Osteoblast (primary cell): ENCODE measurements around the gene DDC. TPM values are rescaled to one million over a fixed set of nuclear protein-coding genes. Genes with fewer than 3 reads are reported as not detected.

ENCODE experiments used
- DNase-seq: peaks from one replicate; pipeline ENCODE4 v3.0.0; 2011; ENCODE audit warnings: low spot score, mixed read lengths; ENCODE audit not compliant: insufficient read length; ENCODE audit errors: missing footprints
- H2AFZ ChIP-seq: 2 replicates; pipeline ENCODE4 v1.6.0; 2011; ENCODE audit warnings: mild to moderate bottlenecking, low read length
- H3K27ac ChIP-seq: 2 replicates; pipeline ENCODE4 v1.5.1; 2011; ENCODE audit warnings: mild to moderate bottlenecking, low read depth, low read length, moderate library complexity
- H3K27me3 ChIP-seq: 2 replicates; pipeline ENCODE4 v1.6.0; 2012; ENCODE audit warnings: mild to moderate bottlenecking, control low read depth, inconsistent platforms, low read length, moderate library complexity; ENCODE audit not compliant: insufficient read depth
- H3K36me3 ChIP-seq: 2 replicates; pipeline ENCODE4 v1.5.1; 2011; ENCODE audit warnings: mild to moderate bottlenecking, low read length, control low read depth, moderate library complexity; ENCODE audit not compliant: insufficient read depth
- H3K4me1 ChIP-seq: 2 replicates; pipeline ENCODE4 v1.5.1; 2011; ENCODE audit warnings: mild to moderate bottlenecking, low read length, control low read depth, moderate library complexity; ENCODE audit not compliant: insufficient read depth
- H3K4me2 ChIP-seq: 2 replicates; pipeline ENCODE4 v1.6.0; 2011; ENCODE audit warnings: mild to moderate bottlenecking, low read length; ENCODE audit not compliant: insufficient read depth
- H3K4me3 ChIP-seq: fragments of 200-600 bp; sonication (generic); 3 replicates; pipeline ENCODE4 v1.5.1; 2012; ENCODE audit warnings: mild to moderate bottlenecking, low read length, inconsistent platforms; ENCODE audit not compliant: insufficient read depth
- H3K79me2 ChIP-seq: 2 replicates; pipeline ENCODE4 v1.6.0; 2012; ENCODE audit warnings: mild to moderate bottlenecking, low read length, control low read depth, inconsistent platforms; ENCODE audit not compliant: insufficient read depth
- H3K9me3 ChIP-seq: 2 replicates; pipeline ENCODE4 v1.5.1; 2011; ENCODE audit warnings: low read depth, low read length, control low read depth
- H4K20me1 ChIP-seq: 2 replicates; pipeline ENCODE4 v1.6.0; 2012; ENCODE audit warnings: mild to moderate bottlenecking, low read length, control low read depth; ENCODE audit not compliant: insufficient read depth
- total RNA-seq: library from RNA; depleted of rRNA; stranded (reverse); fragments of >200 nt; gene quantifications from 2 replicates; pipeline ENCODE4 v1.2.3, GENCODE V29; 2012
- TF ChIP-seq, protein P1 (sequence below): IDR thresholded peaks from 2 replicates; pipeline ENCODE4 v1.5.1; 2011; ENCODE audit warnings: mild to moderate bottlenecking, low read depth, low read length, moderate library complexity; ENCODE audit errors: extremely low read depth

The DDC gene
- total RNA-seq, 1 donor: not detected

DNA sequence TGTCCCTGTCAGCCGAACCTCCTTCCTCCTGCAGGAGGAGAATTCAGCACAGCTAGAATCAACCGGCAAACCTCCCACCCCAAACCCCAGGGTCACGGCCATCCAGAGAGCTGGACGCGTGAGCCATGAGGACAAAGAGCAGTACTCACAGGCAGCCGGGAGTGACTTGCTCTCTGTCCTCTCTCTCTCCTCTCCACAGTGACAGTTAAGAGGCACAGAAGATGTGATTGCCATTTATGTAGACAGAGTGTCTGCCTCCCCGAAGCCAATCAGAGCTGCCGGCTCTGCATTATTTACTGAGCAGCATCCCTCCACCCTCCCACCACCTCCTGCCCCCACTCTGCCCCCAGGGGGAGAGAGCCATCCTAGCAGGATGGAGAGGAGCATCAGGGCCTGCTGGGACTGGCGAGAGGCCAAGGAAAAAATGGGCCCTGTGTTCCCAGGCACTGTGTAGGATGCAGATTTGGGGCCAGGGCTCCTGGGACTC lies 4.3 kb downstream of the DDC start:
- Histone ChIP-seq H3K4me1 (no peaks in the 10 kb centered on the region), H3K27ac (no peak overlapping the region), H3K79me2 (no peaks in the 10 kb centered on the region), H3K4me3 (no peak overlapping the region), H2AFZ (no peak overlapping the region), H3K36me3 (no peaks in the 10 kb centered on the region), H3K27me3 (peaks cover 37% of the 10 kb centered on the region), H4K20me1 (no peaks in the 10 kb centered on the region), H3K9me3 (no peaks in the 10 kb centered on the region), H3K4me2 (no peak overlapping the region)
- DNase-seq: no peak
- TF ChIP-seq, protein P1, sequence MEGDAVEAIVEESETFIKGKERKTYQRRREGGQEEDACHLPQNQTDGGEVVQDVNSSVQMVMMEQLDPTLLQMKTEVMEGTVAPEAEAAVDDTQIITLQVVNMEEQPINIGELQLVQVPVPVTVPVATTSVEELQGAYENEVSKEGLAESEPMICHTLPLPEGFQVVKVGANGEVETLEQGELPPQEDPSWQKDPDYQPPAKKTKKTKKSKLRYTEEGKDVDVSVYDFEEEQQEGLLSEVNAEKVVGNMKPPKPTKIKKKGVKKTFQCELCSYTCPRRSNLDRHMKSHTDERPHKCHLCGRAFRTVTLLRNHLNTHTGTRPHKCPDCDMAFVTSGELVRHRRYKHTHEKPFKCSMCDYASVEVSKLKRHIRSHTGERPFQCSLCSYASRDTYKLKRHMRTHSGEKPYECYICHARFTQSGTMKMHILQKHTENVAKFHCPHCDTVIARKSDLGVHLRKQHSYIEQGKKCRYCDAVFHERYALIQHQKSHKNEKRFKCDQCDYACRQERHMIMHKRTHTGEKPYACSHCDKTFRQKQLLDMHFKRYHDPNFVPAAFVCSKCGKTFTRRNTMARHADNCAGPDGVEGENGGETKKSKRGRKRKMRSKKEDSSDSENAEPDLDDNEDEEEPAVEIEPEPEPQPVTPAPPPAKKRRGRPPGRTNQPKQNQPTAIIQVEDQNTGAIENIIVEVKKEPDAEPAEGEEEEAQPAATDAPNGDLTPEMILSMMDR: no peak

DNA sequence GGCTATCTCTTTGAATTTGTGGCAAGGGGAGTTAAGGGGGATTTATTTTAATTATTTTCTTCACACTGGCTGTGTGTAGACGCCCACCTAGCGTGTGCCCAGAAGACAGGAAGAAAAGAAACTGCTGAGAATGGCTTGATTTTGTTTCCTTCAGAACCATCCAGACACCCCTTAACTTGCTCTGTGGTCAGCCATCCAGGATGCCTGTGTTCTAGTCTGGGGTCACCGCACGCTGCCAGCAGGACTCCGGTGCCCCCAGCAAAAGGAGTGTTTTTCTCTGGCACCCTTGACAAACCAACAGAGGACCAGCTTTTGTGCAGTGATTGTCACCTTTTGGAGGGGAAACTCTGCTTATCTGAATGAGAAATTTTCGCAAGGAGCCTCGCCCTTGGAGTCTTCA lies 5.3 kb downstream of the DDC start:
- H3K79me2 ChIP-seq: no peaks in the 10 kb centered on the region
- H3K9me3 ChIP-seq: no peaks in the 10 kb centered on the region
- H4K20me1 ChIP-seq: no peaks in the 10 kb centered on the region
- DNase-seq: no peak
- TF ChIP-seq, protein P1: no peak
- H3K4me2 ChIP-seq: no peak overlapping the region
- H3K27me3 ChIP-seq: peaks cover 27% of the 10 kb centered on the region
- H3K4me1 ChIP-seq: no peaks in the 10 kb centered on the region
- no peak overlapping the region for H3K4me3 ChIP-seq
- no peaks in the 10 kb centered on the region for H3K36me3 ChIP-seq
- no peak overlapping the region for H2AFZ ChIP-seq
- no peak overlapping the region for H3K27ac ChIP-seq

DNA sequence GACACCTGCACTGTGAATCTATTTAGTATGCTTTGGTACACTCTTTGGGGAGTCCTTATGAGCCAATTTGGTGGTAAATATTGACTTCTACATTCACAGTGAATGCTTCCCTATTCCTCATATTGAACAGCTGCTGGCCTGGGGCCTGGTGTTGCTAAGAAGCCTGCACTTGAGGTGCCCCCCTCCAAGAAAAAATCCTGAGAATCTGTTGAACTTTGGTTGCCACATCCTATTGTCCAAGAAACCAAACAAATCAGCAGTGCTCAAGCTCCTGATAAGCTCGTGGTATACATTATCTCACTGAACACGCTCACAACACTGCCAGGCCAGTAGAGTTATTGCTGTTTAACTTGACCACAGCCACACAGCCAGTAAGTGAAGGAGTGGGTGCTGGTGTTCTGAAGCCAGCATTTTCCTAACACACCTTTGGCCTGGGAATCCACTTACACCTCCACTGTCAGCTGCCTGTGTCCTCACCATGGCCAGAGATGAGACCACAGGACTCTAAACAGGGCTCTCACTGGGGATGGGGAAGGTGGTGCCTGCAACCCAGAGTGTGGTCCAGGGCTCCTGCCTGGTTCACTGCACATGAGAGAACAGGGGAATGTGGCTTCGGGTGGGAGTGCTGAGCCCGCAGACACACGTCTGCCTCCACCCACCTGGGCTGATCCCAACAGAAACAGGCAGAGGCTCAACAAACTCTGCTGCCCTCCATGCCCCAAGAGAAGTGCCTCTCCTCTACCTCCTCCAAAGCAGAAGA lies 6.7 kb downstream of the DDC start:
- TF ChIP-seq, protein P1: no peak
- no peak overlapping the region for H3K4me2 ChIP-seq
- no peaks in the 10 kb centered on the region for H3K36me3 ChIP-seq
- no peaks in the 10 kb centered on the region for H3K4me1 ChIP-seq
- H3K27ac ChIP-seq: no peak overlapping the region
- peaks cover 23% of the 10 kb centered on the region for H3K27me3 ChIP-seq
- no peak overlapping the region for H2AFZ ChIP-seq
- H4K20me1 ChIP-seq: no peaks in the 10 kb centered on the region
- H3K9me3 ChIP-seq: no peaks in the 10 kb centered on the region
- DNase-seq: no peak
- H3K79me2 ChIP-seq: no peaks in the 10 kb centered on the region
- no peak overlapping the region for H3K4me3 ChIP-seq

DNA sequence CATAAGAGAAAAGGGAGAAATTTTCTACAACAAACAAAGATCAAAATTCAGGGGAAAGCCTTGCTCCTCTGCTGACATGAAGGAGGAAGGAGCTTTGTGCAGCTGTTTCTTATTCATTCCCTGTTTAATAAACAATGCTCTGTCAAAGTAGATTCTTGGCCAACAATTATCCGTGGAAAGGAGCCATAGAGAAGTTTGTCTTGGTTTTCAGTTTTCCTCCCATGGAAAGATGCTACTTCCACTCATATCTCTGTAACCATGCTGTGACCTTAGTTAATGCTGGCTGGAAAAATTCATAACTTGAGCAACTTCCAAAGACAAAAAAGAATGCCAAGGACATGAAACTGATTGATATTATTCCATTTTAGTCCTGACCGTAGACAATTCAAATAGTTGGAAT lies 8.1 kb downstream of the DDC start:
- H3K9me3 ChIP-seq: no peaks in the 10 kb centered on the region
- H2AFZ ChIP-seq: no peak overlapping the region
- no peak overlapping the region for H3K4me2 ChIP-seq
- no peaks in the 10 kb centered on the region for H3K4me1 ChIP-seq
- no peak overlapping the region for H3K4me3 ChIP-seq
- TF ChIP-seq, protein P1: no peak
- no peaks in the 10 kb centered on the region for H3K36me3 ChIP-seq
- no peaks in the 10 kb centered on the region for H3K79me2 ChIP-seq
- H3K27me3 ChIP-seq: peaks cover 23% of the 10 kb centered on the region
- no peak overlapping the region for H3K27ac ChIP-seq
- DNase-seq: no peak
- H4K20me1 ChIP-seq: no peaks in the 10 kb centered on the region
